SHP77 treated with DMSO at 0.1 percent for 48 hours (cell line): ENCODE measurements around the gene ARMC8.

Experiments used
- DNase-seq: peaks from one replicate; lab custom pipeline; 2025; lab: John Stamatoyannopoulos, UW

The ARMC8 gene

GRCh38 chr3:138245026-138245425 is 57.9 kb downstream of the ARMC8 start:
- DNase-seq = no peak

DNA sequence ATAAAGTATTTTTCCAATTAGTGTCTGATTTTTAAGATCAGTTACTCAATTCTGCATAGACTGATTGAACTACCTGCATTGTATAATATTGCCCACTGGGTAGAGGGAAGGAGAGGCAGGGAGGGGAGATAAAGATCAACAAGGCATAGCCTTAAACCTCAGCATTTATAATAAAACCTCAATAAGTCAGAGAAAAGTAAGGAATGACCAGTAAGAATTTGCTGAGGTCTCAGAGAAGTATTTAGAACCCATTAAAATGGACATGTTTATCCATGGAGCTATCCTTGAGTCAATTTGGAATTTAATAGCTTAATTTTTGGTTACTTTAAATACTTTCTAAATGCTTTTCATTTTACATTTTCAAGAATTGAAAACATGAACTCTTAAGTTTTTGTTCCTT is 62.5 kb downstream of the ARMC8 start:
- DNase-seq = no peak

GRCh38 chr3:138253609-138254008 is 66.5 kb downstream of the ARMC8 start:
- DNase-seq = no peak

DNA sequence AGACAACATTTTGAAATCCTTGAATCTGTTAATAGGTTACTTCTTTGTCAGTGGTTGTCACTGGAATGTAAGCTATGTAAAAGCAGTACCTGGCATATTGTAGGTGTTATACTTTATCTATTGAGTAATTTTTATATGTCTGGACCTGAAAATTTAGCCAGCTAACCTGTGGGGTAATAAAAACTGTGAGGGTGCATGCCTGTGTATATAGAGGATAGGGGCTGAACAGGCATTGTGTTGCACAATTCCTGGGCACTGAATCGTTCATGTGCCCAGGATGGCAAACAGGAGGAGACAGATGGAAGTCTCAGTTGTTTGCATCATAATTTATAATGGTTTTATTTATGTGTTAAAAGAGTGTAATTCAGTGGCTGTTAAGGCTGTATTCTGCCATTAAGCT is 67.1 kb downstream of the ARMC8 start:
- no peak for DNase-seq

DNA sequence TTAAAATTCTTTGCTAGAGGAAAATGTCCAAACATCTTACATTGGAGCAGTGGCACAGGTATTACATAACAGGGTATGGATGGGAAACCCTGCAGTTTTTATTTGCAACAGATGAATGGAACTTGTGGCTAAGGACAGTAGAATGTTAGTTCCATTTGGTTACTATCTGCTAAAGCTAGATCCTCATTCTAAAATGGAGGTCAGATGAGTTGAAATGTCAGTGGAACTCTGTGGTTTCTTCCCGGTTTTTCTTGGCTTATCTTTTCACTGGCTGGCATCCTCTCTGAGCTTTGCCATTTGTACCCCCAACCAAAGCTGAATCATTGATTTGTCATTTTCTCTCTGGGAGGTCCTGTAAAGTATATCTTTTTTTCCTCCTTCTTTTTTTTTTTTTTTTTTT is 68.9 kb downstream of the ARMC8 start:
- no peak for DNase-seq

- no peak for DNase-seq
Observed at GRCh38 chr3:138257986-138258385, 70.9 kb downstream of the ARMC8 start.

DNA sequence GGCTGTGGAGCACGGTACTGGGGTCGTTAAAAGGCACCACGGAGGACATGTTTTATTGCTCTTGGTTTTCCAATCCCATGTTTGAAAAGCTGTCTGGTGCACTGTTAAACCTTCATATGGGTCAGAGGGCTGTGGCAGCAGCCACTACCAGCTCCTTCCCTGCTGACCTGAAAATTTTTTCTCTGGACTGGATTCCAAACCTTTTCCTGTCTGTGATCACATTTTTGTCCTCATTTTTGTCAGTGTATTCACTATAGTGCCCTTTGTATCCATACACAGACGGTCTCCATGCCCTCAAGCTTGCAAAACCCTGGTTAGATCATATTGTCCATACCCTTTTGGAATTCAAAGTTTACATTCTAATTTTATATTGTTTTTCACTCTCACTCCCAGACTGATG is 72.0 kb downstream of the ARMC8 start:
- DNase-seq = no peak

DNA sequence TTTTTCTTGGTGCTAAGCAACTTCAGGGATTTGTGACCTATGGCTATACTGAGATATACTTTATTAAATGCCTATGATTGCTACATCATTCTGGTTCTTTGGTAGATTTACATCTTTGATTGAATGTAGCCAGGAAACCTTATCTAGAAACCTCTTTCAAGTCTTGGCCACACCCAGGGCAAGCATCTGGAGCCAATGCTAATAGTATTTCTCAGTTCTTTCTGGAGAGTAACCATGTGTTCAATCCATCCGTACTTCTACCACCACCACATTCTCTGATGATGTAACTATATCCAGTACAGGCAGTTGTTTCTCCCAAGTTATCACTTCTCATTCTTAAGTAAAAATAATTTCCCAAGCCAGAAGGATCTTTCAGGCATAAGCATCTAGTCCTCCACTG is 73.5 kb downstream of the ARMC8 start:
- DNase-seq = no peak

DNA sequence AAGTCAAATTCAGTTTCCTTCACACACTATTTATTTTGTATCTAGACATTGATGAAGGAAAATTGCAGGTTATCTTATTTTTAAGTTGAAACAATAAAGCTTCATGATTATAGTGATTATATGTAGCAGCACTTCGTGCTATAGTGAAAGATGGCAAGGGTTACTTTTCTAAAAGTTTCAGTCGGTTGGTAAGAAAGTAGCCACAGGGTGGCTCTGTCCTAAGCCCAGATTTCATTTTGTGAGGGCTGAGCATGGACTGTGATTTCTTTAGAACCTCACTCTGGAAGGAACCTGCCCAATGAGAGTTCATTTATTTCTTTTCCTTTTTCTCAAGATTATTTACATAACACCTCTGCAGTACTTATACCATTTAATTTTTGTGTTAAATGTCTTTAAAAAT is 76.0 kb downstream of the ARMC8 start:
- DNase-seq = no peak

DNA sequence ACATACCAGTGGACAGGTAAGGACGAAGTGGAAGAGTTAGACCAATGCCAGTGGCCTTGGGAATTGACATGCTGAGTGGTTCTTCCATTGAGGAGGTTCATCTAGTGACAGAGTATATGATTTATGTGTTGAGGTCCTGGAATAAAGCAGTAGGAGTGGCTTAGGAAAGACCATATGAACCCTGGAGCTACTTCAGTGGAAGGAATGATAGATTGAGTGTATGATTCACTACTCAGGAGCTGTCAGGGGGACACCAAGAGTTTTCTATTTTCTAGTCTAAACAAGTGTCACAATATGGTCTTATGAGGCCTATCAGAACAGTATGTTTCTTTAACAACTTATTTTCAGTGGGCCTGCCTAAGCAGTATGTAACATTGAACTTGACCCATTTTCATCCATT is 78.6 kb downstream of the ARMC8 start:
- DNase-seq = no peak

DNA sequence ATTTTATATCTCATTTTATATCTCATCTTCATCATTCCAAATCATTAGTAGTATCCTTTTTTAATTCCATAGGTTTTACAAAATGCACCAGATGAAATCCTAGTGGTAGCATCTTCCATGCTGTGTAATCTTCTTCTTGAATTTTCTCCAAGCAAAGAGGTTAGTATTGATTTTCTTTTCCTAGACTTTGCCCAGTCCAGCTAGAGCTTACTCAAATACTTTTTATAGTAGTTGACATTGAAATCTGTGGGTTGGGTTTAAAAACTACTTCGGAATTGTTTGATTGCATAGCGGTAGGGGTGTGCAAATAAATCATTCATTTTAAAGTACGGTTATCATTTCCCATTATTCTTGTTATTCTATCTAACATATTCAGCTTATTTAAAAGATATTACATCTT is 80.0 kb downstream of the ARMC8 start:
- DNase-seq = no peak

GRCh38 chr3:138270245-138270644 is 83.1 kb downstream of the ARMC8 start:
- no peak for DNase-seq

DNA sequence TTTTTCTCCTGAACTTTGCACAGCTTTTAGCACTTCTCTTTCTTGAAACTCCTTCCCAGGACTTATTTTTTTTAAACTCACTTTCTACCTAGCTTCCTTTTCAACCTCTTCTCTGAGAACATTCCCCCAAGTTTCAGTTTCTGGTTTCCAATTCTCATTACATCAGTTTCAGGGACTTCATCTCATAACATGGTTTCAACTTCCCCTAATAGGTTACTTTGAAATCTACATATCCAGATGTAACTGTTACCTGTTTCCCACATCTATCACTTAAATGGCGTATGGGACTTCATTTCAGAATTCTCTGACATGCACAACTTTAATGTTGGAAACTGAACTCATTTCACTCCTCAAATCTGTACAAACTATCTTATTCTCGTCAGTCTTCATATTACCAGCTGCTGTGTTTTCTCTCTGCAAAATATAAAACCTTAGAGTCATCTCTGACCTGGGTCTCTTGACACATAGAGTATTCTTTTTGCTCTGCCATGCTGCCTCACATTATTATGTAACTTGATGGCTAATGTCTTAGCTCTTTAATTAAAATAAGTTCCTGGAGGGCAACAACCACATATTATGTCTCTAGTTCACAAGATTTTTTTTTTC is 84.2 kb downstream of the ARMC8 start:
- no peak for DNase-seq

GRCh38 chr3:138281561-138281960 is 94.5 kb downstream of the ARMC8 start:
- DNase-seq = no peak

DNA sequence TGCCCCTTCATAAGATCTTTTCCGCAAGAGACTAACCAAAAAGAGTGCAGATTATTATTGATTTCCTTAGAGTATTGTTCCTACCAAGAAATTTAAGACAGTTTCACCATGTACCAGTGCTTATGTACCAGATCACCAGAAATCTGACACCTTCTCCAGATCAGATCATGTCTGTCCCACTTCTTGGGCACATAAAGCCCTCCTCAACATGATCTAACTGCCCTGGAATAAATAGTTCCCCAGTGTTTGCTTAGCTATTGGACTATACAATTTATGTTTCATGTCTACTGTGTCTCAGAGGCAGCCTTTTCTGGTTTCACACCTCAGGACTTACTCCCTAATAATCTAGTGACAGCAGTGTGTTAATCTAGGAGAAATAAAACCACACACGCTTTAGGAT is 95.7 kb downstream of the ARMC8 start:
- no peak for DNase-seq

DNA sequence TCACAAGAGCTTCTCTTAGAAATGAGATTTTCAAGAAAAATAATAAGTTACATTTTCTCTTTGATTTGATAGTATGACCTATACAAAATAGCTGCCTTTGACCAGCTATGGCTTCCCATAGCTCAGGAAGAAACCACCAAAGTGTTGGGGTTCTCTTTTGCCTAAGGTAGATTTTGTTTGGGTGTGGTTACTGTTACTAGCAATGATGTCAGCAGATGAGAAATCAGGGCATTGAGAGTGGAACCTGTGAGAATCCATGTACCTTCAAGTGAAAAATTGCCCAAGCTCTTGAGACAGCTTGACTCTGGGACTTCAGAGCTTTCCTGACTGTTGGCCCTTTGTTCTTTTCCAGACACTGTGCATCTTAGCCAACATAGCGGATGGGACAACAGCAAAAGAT is 97.0 kb downstream of the ARMC8 start:
- no peak for DNase-seq

GRCh38 chr3:138284957-138285477 is 97.9 kb downstream of the ARMC8 start:
- no peak for DNase-seq

- DNase-seq = no peak
Observed at GRCh38 chr3:138289260-138289659, 102.2 kb downstream of the ARMC8 start.

GRCh38 chr3:138289701-138290100 is 102.6 kb downstream of the ARMC8 start:
- DNase-seq = no peak

- DNase-seq = no peak
Observed at GRCh38 chr3:138296639-138297038, 109.5 kb downstream of the ARMC8 start.

- DNase-seq = no peak
Observed at GRCh38 chr3:138297059-138297607, 110.0 kb downstream of the ARMC8 start.

DNA sequence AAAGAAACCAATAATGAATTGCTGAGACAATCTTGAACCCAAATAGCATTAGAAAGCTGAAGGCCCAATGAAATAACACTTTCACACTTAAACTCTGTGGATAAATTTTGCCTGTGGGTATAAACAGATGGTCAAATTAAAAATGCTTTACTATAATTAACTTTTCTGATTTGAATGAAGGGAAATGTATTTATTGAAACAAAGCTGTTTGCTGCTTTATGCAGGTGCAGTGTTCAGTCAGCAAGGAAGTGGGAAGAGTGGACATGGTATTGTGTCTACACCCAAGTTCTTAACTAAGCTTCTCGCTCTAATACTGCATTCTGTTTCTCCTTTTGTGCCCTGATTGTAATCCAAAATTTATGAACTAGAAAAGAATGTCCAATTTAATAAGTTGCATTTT is 110.8 kb downstream of the ARMC8 start:
- DNase-seq = no peak

DNA sequence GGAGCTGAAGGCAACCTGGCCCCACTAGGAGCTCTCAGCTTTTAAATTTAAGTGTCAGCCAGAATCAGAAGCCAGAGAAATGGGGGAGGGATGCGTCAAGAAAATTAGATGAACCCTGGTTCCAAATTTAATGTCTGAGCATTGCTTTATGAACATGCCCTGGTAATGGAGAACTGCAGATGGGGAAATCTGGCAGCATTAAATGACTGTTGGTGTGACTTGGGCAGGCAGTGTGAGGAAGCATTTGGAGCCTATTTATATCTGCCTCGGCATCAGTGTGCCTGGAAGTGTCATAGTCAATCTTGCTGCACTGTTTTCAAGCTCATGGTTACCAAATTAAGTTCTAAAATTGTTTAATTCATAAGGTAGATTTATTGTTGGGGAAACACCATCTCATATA is 113.5 kb downstream of the ARMC8 start:
- DNase-seq = no peak

GRCh38 chr3:138303474-138303873 is 116.4 kb downstream of the ARMC8 start:
- no peak for DNase-seq
